GM13977 (cell line): ENCODE measurements around the gene CAMTA1.

Source experiments
- DNase-seq: peaks from one replicate; pipeline ENCODE4 v3.0.0; 2012; ENCODE audit warnings: low spot score
- in situ Hi-C: fragments of 300-500 bp; cut with MboI; formaldehyde crosslinking; loops from one replicate; pipeline ENCODE4 v1.12.0; 2022; ENCODE audit warnings: low sequenced_read_pairs, low pct_unique_long_range_greater_than_20kb, mixed read lengths, inconsistent platforms; ENCODE audit not compliant: unreplicated experiment
- TF ChIP-seq, protein P1 (sequence below): IDR thresholded peaks from 2 replicates; pipeline ENCODE4 v1.5.1; 2012; ENCODE audit warnings: mild to moderate bottlenecking, control low read depth; ENCODE audit not compliant: insufficient read depth; ENCODE audit errors: extremely low read depth, missing control alignments

The CAMTA1 gene

DNA sequence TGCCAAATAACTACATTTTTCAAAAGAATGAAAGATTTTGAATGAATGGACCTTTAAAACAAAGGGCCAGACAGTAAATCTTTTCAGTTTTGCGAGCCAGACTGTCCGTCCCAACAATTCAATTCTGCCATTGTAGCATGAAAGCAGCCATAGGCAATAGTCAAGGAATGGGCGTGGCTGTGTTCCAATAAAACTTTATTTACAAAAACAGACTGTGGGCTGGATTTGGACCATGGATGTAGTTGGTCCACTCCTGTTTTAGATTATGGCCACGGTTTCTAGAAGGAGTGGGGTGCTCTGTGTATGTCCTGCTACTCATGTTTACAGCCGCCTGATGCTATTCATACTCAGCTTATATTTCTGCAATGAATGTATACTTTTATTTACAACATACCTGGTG is 474.7 kb downstream of the CAMTA1 start:
- in situ Hi-C loops: no loop called here
- no peak for DNase-seq
- TF ChIP-seq, protein P1, sequence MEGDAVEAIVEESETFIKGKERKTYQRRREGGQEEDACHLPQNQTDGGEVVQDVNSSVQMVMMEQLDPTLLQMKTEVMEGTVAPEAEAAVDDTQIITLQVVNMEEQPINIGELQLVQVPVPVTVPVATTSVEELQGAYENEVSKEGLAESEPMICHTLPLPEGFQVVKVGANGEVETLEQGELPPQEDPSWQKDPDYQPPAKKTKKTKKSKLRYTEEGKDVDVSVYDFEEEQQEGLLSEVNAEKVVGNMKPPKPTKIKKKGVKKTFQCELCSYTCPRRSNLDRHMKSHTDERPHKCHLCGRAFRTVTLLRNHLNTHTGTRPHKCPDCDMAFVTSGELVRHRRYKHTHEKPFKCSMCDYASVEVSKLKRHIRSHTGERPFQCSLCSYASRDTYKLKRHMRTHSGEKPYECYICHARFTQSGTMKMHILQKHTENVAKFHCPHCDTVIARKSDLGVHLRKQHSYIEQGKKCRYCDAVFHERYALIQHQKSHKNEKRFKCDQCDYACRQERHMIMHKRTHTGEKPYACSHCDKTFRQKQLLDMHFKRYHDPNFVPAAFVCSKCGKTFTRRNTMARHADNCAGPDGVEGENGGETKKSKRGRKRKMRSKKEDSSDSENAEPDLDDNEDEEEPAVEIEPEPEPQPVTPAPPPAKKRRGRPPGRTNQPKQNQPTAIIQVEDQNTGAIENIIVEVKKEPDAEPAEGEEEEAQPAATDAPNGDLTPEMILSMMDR: no peak

DNA sequence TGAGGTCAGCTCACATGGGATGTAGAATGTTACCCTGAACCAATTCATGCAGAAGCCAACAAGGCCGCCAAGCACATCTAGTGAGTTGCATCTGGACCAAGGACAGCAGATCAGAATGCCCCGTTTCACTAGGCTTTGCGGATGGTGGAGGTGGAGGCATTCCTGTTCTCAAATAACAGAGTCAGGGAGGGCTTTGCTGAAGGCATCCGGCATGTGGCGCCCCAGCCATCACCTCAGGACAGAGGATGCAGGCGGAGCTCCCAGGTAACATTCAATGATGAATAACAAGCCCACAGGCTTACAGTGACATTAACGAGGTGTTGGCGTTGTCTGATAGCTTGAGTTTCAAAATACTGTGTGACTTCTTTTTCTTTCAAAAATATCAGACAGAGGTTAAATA is 476.2 kb downstream of the CAMTA1 start:
- no peak for DNase-seq
- in situ Hi-C loops: no loop called here
- TF ChIP-seq, protein P1: no peak

DNA sequence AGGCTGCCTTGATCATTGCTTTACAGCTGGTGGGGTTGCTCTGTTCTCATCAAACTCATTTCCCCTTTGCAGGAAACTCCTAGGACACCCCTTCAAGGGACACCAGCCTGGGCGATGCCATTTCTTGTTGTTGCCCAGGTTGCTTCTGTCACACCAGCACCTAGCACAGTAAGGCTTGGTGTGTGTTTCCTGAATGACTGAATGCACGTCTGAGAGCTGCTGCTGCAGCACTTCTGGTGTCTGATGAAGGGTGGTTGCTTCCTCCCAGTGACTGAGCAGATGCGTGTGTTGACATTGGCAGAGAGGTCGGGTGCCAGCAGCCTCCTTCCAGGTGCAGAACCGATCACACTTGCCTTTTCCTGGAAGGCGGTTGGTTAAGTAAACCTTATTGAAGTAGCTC is 477.4 kb downstream of the CAMTA1 start:
- in situ Hi-C loops: no loop called here
- no peak for DNase-seq
- TF ChIP-seq, protein P1: no peak

DNA sequence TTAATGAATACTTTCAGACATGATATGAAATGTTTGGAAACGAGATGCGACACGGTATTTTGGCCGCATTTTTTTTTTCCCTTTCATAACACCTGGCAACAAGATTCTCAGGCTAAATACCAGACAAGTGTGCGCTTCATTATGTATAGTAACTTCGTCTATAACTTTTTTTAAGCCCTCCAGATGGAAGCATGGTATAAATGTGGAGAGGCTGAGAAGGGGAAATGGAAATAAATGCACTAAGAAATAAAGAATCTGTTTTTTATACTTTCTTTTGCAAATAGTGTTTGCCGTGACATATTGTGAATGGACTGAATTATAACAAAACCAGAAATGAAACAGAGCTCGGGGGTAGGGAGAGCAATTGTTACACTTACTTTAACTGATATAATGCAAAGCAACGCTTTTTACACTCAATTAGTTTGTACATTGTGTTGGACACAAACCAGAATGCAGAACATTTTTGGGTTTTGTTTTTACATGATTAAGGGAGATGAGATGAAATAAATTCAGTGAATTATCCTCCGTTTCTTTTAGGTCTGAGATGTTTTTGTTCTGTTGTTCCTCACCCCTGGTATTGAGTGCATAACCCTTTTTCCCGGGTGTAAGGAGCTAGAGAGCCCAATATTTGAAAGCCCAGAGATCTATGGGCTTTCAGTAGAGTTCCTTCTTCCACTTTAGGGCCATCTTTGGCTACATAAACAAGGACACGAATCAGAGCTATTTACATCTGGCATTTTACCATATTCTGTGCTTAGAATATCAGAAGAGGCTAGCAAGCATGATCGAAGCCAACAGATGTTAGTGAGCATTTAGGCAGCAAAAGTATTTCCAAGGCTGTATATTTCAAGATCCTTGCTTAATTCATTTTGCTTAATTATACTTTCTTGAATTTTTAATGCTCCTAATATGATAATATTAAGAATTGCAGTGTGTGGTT is 478.0 kb downstream of the CAMTA1 start:
- in situ Hi-C loops: no loop called here
- no peak for DNase-seq
- TF ChIP-seq, protein P1: no peak

DNA sequence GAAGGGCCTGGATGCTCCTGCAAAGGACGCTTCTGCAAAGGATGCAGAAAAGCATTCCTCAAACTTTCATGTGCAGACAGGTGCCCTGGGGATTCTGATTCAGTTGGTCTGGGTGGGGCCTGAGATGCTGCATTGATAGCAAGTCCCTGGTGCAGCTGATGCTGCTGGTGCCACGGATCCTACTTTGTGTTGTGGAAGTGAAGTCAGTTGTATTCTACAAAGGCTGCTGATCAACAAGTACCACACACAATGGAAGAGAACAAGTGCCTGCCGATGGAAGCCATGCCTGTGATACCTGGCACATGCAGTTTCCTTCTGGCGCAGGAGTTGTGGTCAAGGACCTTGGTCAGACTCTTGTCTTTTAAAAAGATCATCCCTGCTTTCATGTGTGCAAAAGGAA is 478.8 kb downstream of the CAMTA1 start:
- DNase-seq: no peak
- TF ChIP-seq, protein P1: no peak
- in situ Hi-C loops: no loop called here

DNA sequence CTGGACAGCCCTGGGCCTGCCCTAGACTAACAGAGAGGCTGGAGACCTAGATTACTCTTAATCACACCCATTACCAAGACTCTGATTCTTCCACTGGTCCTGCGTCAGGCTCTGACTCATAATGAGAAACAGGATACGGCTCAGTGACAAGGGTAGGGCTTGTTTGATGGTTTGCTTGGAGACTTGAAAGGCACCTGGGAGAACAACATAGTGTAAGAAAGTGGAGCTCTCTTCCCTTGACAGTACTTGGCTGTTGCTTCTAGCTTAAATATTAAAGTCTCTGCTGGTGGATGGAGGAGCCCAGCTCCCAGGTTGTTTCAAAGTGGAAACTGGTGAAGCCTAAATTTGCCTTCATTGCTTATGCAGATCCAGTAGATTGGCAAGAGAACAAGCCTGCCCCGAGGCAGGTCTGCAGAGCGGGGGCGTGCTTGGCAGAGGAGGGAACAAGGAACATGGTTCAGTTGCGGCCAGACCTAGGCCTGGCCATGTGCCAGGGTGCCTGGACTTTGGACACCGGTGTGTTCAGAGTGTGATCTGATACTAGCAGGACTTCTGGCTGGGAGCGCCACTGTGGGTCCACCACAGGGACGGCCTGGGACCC is 480.6 kb downstream of the CAMTA1 start:
- peak; percentile 22 for DNase-seq
- TF ChIP-seq, protein P1: no peak
- in situ Hi-C loops: no loop called here
